IMR-90 (cell line): ENCODE results near the gene DNM3. TPM values are rescaled to one million over a fixed set of nuclear protein-coding genes. Genes with fewer than 3 reads are reported as not detected.

ENCODE experiments used
- ATAC-seq: fragments of 200-7000 bp; cut with Tn5 transposase; 2 replicates; pipeline ENCODE4 v1.9.1; 2020; ENCODE audit warnings: low read depth, mild to moderate bottlenecking, moderate library complexity
- BruUV-seq: library from RNA; stranded (reverse); fragments of 400-500 nt; replicated peaks from 2 replicates; lab custom pipeline; 2021; lab: Mats Ljungman, UMichigan
- CTCF ChIA-PET: fragments of 300-600 bp; formaldehyde crosslinking; extraction: SDS; loops from one replicate; lab custom pipeline; 2021; ENCODE audit warnings: antibody characterized with exemption; lab: Yijun Ruan, JAX
- POLR2A ChIA-PET: fragments of 300-600 bp; sonication (Branson Sonifier 250); formaldehyde crosslinking; loops from one replicate; lab custom pipeline; 2022; ENCODE audit warnings: antibody characterized with exemption; ENCODE audit not compliant: unreplicated experiment; lab: Charles Lee
- DNase-seq: peaks from one replicate; pipeline ENCODE4 v3.0.0; 2013
- H2AFZ ChIP-seq: replicated peaks from 2 replicates; pipeline ENCODE3; 2013; ENCODE audit warnings: low read length, mild to moderate bottlenecking; ENCODE audit not compliant: poor library complexity
- H2AK5ac ChIP-seq: 2 replicates; pipeline ENCODE4 v1.6.1; 2013; ENCODE audit warnings: low read depth, low read length, inconsistent platforms
- H2AK9ac ChIP-seq: replicated peaks from 2 replicates; pipeline ENCODE3; 2013; ENCODE audit warnings: mild to moderate bottlenecking, low read depth, low read length, moderate library complexity; ENCODE audit not compliant: poor library complexity
- H2BK120ac ChIP-seq: 2 replicates; pipeline ENCODE4 v1.6.1; 2013; ENCODE audit warnings: low read depth, low read length, inconsistent platforms
- H2BK15ac ChIP-seq: 3 replicates; pipeline ENCODE4 v1.6.1; 2013; ENCODE audit warnings: low read depth, low read length, inconsistent platforms
- H2BK20ac ChIP-seq: 2 replicates; pipeline ENCODE4 v1.6.1; 2013; ENCODE audit warnings: low read depth, mild to moderate bottlenecking, inconsistent platforms, low read length, moderate library complexity
- H2BK5ac ChIP-seq: 2 replicates; pipeline ENCODE4 v1.6.1; 2013; ENCODE audit warnings: mild to moderate bottlenecking, low read depth, low read length, inconsistent platforms; ENCODE audit not compliant: poor library complexity, severe bottlenecking
- H3K14ac ChIP-seq: replicated peaks from 2 replicates; pipeline ENCODE4 v1.6.1; 2013; ENCODE audit warnings: low read depth, low read length, inconsistent platforms
- H3K18ac ChIP-seq: 2 replicates; pipeline ENCODE4 v1.6.1; 2013; ENCODE audit warnings: low read depth, low read length, control low read depth
- H3K23ac ChIP-seq: 2 replicates; pipeline ENCODE4 v1.6.1; 2013; ENCODE audit warnings: low read depth, low read length, inconsistent platforms
- H3K27ac ChIP-seq: 2 replicates; pipeline ENCODE4 v1.5.1; 2013; ENCODE audit warnings: mild to moderate bottlenecking, control low read depth, low read length; ENCODE audit not compliant: insufficient read depth
- H3K27me3 ChIP-seq: 2 replicates; pipeline ENCODE4 v1.6.1; 2013; ENCODE audit warnings: low read length; ENCODE audit not compliant: control insufficient read depth, insufficient read depth
- H3K36me3 ChIP-seq: 2 replicates; pipeline ENCODE4 v1.6.1; 2013; ENCODE audit warnings: low read length, mixed read lengths; ENCODE audit not compliant: control insufficient read depth, insufficient read depth
- H3K4ac ChIP-seq: 2 replicates; pipeline ENCODE4 v1.6.1; 2013; ENCODE audit warnings: low read depth, low read length, inconsistent platforms
- H3K4me1 ChIP-seq: 2 replicates; pipeline ENCODE4 v1.6.1; 2013; ENCODE audit warnings: low read length, mixed read lengths; ENCODE audit not compliant: control insufficient read depth, insufficient read depth
- H3K4me2 ChIP-seq: 2 replicates; pipeline ENCODE4 v1.6.1; 2013; ENCODE audit warnings: low read depth, mild to moderate bottlenecking, control low read depth, low read length, moderate library complexity
- H3K4me3 ChIP-seq: 2 replicates; pipeline ENCODE4 v1.5.1; 2013; ENCODE audit warnings: low read depth, mild to moderate bottlenecking, control low read depth, low read length, moderate library complexity; ENCODE audit not compliant: insufficient read depth
- H3K56ac ChIP-seq: 2 replicates; pipeline ENCODE4 v1.6.1; 2013; ENCODE audit warnings: low read length, inconsistent platforms; ENCODE audit not compliant: insufficient read depth; ENCODE audit errors: extremely low read depth
- H3K79me1 ChIP-seq, 2 experiments: 2 replicates each; pipeline ENCODE4 v1.6.1; 2013; ENCODE audit warnings: low read length in 2 of 2, inconsistent platforms in 1 of 2, low read depth in 1 of 2
- H3K9ac ChIP-seq: 2 replicates; pipeline ENCODE4 v1.6.1; 2013; ENCODE audit warnings: low read depth, low read length, control low read depth
- H3K9me1 ChIP-seq: 2 replicates; pipeline ENCODE4 v1.6.1; 2013; ENCODE audit warnings: low read length, inconsistent platforms; ENCODE audit not compliant: insufficient read depth
- H3K9me3 ChIP-seq: 2 replicates; pipeline ENCODE4 v1.6.1; 2013; ENCODE audit warnings: low read length; ENCODE audit not compliant: control insufficient read depth, insufficient read depth
- H4K20me1 ChIP-seq: 2 replicates; pipeline ENCODE4 v1.6.1; 2013; ENCODE audit warnings: low read length, inconsistent platforms; ENCODE audit not compliant: insufficient read depth
- H4K5ac ChIP-seq: 2 replicates; pipeline ENCODE4 v1.6.1; 2013; ENCODE audit warnings: mild to moderate bottlenecking, low read depth, low read length, control low read depth
- H4K8ac ChIP-seq, 2 experiments: 2 replicates each; pipeline ENCODE4 v1.6.1; 2013; ENCODE audit warnings: low read depth in 2 of 2, low read length in 2 of 2, control low read depth in 1 of 2, inconsistent platforms in 1 of 2
- H4K91ac ChIP-seq: 2 replicates; pipeline ENCODE4 v1.6.1; 2013; ENCODE audit warnings: low read depth, low read length, inconsistent platforms; ENCODE audit not compliant: insufficient read depth
- RAD21 ChIP-seq: IDR thresholded peaks from 2 replicates; pipeline ENCODE4 v1.6.1; 2012; ENCODE audit warnings: low read length, improper control_type of control experiment
- RCOR1 ChIP-seq: IDR thresholded peaks from 2 replicates; pipeline ENCODE4 v1.6.1; 2012; ENCODE audit warnings: mild to moderate bottlenecking, low read length, improper control_type of control experiment; ENCODE audit not compliant: insufficient replicate concordance
- dilution Hi-C: fragments of 300-500 bp; cut with HindIII; formaldehyde crosslinking; loops from one replicate; pipeline ENCODE4 v1.14.3; 2018; ENCODE audit warnings: low sequenced_read_pairs; ENCODE audit not compliant: unreplicated experiment
- in situ Hi-C: fragments of 300-500 bp; cut with MboI; formaldehyde crosslinking; loops from 3 replicates; pipeline ENCODE4 v1.14.3; 2019; ENCODE audit warnings: low sequenced_read_pairs, inconsistent platforms, mixed read lengths
- intact Hi-C: fragments of 100-400 bp; cut with micrococcal nuclease; formaldehyde crosslinking; loops from 2 replicates; pipeline ENCODE4 v1.10.0; 2022
- polyA plus RNA-seq, 3 experiments: library from polyadenylated mRNA; depleted of rRNA; stranded (reverse); fragments of >200 nt; gene quantifications; 2 replicates each; pipeline ENCODE4 v1.2.3, GENCODE V29; 2012; ENCODE audit warnings: low replicate concordance in 1 of 3
- total RNA-seq: library from RNA; depleted of rRNA; stranded (reverse); fragments of >200 nt; gene quantifications from 2 replicates; pipeline ENCODE4 v1.2.3, GENCODE V29; 2012
- TF ChIP-seq, protein P1 (sequence below): conservative IDR thresholded peaks from 2 replicates; pipeline ENCODE4 v1.5.1; 2012; ENCODE audit warnings: mild to moderate bottlenecking, low read depth, low read length, improper control_type of control experiment

Gene DNM3
- total and polyA plus RNA-seq, 2 of the 4 experiments (the other 2 are of a cell fraction): 0.36 TPM

DNA sequence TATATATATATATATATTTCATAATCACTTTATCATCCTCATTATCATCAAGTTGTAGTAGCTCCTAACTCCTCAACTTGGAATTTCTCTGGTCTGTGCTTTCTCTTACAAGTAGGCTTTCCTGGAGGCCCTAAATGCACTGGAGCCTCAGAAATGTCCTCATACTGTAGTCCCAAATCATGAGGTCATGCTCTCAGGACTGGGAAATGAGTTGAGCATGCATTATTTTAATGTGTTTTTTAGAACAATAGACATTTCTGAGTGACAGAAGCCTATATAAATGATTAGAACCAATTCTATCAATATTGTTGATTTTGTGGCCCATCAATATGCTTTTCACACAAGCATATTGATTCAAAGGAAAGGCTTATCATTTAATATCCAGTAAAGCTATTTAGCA, 536.3 kb downstream of the DNM3 start:
- TF ChIP-seq, protein P1, sequence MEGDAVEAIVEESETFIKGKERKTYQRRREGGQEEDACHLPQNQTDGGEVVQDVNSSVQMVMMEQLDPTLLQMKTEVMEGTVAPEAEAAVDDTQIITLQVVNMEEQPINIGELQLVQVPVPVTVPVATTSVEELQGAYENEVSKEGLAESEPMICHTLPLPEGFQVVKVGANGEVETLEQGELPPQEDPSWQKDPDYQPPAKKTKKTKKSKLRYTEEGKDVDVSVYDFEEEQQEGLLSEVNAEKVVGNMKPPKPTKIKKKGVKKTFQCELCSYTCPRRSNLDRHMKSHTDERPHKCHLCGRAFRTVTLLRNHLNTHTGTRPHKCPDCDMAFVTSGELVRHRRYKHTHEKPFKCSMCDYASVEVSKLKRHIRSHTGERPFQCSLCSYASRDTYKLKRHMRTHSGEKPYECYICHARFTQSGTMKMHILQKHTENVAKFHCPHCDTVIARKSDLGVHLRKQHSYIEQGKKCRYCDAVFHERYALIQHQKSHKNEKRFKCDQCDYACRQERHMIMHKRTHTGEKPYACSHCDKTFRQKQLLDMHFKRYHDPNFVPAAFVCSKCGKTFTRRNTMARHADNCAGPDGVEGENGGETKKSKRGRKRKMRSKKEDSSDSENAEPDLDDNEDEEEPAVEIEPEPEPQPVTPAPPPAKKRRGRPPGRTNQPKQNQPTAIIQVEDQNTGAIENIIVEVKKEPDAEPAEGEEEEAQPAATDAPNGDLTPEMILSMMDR: no peak
- TF ChIP-seq RCOR1 (no peak), RAD21 (no peak)
- H3K27ac ChIP-seq: no peak overlapping the region
- CTCF ChIA-PET: no interaction called here

More for the DNA sequence above, 536.3 kb downstream of the DNM3 start:
- in situ Hi-C loops: no loop called here
- POLR2A ChIA-PET: no interaction called here
- Histone ChIP-seq H2BK20ac (no peak overlapping the region), H2AK9ac (no peak overlapping the region), H2AFZ (no peak overlapping the region), H2BK120ac (no peak overlapping the region), H2AK5ac (no peak overlapping the region), H3K36me3 (no peaks in the 10 kb centered on the region), H3K18ac (no peak overlapping the region), H3K4me2 (no peak overlapping the region), H3K79me1 (no peaks in the 10 kb centered on the region), H4K5ac (no peak overlapping the region), H3K4me1 (peaks cover 4% of the 10 kb centered on the region), H3K4me3 (no peak overlapping the region), H4K20me1 (no peaks in the 10 kb centered on the region), H3K27me3 (no peaks in the 10 kb centered on the region), H4K91ac (no peak overlapping the region), H2BK15ac (no peak overlapping the region), H3K14ac (no peak overlapping the region), H3K9me1 (no peaks in the 10 kb centered on the region), H3K4ac (no peak overlapping the region), H3K23ac (no peak overlapping the region), H3K9me3 (no peaks in the 10 kb centered on the region), H4K8ac (no peak overlapping the region), H2BK5ac (no peak overlapping the region), H3K9ac (no peak overlapping the region), H3K56ac (no peak overlapping the region)
- no peak for DNase-seq
- ATAC-seq: no peak
- intact Hi-C loops: no loop called here
- dilution Hi-C loops: no loop called here
- BruUV-seq: no TSS peak
